GM19468 (cell line): ENCODE data around the gene DNTT.

ENCODE experiments used
- ATAC-seq: cut with Tn5 transposase; IDR thresholded peaks from one replicate; pipeline ENCODE4 v1.9.1; 2021; ENCODE audit warnings: mild to moderate bottlenecking, moderate library complexity, moderate number of reproducible peaks; ENCODE audit not compliant: unreplicated experiment; ENCODE audit errors: extremely low read depth

DNTT gene

GRCh38 chr10:96371356-96371755, 67.1 kb downstream of the DNTT start:
- no peak for ATAC-seq

DNA sequence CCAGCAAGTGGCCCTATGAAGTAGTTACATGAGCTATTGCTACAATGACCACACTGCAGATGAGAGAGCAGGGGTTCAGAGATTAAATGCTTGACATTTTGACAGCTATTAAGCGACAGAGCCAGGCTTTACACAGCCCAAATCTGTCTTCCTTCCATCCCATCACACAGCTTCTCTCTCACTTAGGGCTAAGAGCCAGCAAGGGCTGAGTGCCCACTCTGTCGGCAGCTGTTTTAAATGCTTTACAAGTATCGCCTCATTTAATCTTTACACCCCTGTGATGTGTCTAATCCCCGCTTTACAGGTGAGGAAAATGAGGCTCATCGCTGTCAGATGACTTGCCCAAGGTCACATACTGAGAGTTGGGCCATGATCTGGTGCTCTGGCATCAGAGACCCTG, 69.8 kb downstream of the DNTT start:
- ATAC-seq = no peak

- no peak for ATAC-seq
Observed at GRCh38 chr10:96374639-96374984, 70.4 kb downstream of the DNTT start.

- no peak for ATAC-seq
Observed at GRCh38 chr10:96374985-96375830, 71.0 kb downstream of the DNTT start.

DNA sequence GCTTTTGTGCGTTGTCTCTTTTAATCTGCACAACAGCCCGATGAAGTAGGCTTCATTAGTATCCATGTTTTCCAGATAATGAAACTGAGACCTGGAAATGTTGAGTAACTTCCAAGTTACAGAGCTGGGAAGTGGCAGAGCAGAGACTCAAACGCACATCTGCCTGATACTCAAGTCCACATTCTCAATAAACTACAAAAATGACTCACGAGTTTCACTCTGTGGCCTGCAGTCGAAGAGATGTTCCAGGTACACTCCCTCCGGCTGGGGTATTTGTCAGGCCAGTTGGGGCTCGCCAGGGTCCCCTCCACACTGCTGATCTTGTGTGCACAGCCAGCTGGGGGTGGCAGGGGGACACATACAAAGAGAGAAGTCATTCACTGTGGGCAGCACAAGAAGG, 72.2 kb downstream of the DNTT start:
- ATAC-seq = no peak

DNA sequence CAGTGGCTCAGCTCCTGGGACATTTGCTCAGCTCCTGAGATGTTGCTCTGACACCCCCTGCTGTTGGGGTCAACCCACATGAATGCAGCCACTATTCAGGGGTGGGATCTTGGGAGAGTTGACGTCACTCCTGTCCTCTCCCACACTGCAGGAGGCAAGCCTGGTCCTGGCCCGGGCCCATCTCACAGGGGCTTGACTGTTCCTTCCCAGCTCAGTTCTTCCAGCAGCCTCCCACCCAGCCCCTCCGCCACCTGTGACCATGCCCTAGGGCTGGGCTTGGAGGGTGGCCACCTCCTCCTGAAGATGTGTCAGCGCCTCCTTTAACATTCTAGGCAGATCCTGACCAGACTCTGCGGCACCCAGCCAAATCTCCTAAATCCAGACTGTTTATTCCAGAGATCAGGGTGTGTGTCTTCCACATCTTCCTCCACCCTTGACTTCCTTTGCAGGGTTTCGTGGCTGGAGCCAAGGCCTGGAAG, 73.6 kb downstream of the DNTT start:
- no peak for ATAC-seq

- ATAC-seq = no peak
Observed at GRCh38 chr10:96378741-96379140, 74.5 kb downstream of the DNTT start.

DNA sequence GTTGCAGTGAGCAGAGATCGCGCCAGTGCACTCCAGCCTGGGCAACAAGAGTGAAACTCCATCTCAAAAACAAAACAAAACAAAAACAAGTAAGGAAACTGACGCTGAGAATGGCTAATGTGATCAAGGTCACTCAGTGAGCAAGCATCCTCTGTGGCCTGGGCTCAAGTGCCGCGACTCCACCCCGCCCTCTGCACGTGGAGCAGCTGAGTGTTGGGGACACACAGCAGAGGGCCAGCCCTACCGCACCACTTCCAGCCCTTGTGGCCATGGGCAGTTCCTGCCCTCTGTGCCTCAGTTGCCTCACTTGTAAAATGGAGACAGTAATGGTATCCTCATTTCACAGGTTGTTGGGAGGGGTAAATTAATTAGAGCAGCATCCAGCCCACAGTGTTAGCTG, 75.5 kb downstream of the DNTT start:
- ATAC-seq = no peak

GRCh38 chr10:96380821-96381220, 76.6 kb downstream of the DNTT start:
- ATAC-seq = no peak

DNA sequence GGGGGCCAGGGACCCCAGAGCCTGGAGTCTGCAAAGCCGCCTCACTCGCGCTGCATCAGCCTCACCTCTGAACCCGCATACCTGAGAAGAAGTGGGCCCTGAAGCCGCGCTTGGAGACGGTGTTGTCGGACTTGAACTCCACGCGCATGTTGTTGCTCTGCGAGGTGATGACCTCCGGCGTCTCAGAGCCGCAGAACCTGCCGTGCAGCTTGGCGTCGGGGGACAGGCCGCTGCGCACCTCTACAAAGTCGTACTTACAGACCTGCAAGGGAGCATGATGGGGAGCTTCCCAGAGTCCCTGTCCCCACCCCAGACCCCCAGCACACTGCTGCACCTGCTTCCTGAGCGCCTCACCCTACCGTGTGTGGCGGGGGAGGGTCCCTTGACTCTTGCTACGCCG, 80.3 kb downstream of the DNTT start:
- ATAC-seq = no peak

GRCh38 chr10:96387161-96387560, 82.9 kb downstream of the DNTT start:
- ATAC-seq = no peak

- no peak for ATAC-seq
Observed at GRCh38 chr10:96387601-96388000, 83.4 kb downstream of the DNTT start.
